Measurements from ENCODE around the gene CXADR.

GRCh38 chr21:17612565-17613241 lies 99.9 kb downstream of the CXADR start, which contains the start of gene BTG3:
- TF ChIP-seq CTCF (IDR thresholded peaks at IDR 0.05): no peak
- peak; percentile 91 to 99 (median 98) for TF ChIP-seq POLR2AphosphoS5 (IDR thresholded peaks at IDR 0.05)
- TF ChIP-seq POLR2A (IDR thresholded peaks at IDR 0.05): peak; percentile 87
- no peak for TF ChIP-seq EP300 (IDR thresholded peaks at IDR 0.05; ENCODE audit: low read depth)
